ENCODE data around the gene HEXIM1. TPM values are rescaled to one million over a fixed set of nuclear protein-coding genes. Genes with fewer than 3 reads are reported as not detected.

HEXIM1 gene
- total RNA-seq, 1 experiment from 2014 or later = 57.2 TPM

GRCh38 chr17:45156242-45156641 is 8.0 kb downstream of the HEXIM1 start:
- CTCF ChIA-PET = interaction anchor here (1.2 to 1.9 kb wide), 3 partner anchors 17 to 62 kb away, joined by 4 to 10 read pairs (median 4); partner anchors contain the start of gene ACBD4
- Mint-ChIP-seq H3K27ac (ENCODE audit: unreplicated experiment) (no peak overlapping the region), H3K36me3 (ENCODE audit: insufficient read depth, unreplicated experiment) (peaks cover 67% of the 10 kb centered on the region), H3K4me3 (ENCODE audit: low read depth, unreplicated experiment) (no peak overlapping the region), H3K27me3 (ENCODE audit: unreplicated experiment) (no peaks in the 10 kb centered on the region), H3K4me1 (ENCODE audit: low read depth, unreplicated experiment) (peaks cover 44% of the 10 kb centered on the region), H3K9me3 (ENCODE audit: low read depth, unreplicated experiment) (no peaks in the 10 kb centered on the region)
- intact Hi-C loops (cut with micrococcal nuclease; ENCODE audit: unreplicated experiment) = no loop called here
- no peak for DNase-seq
- BruUV-seq (replicated peaks) = no TSS peak
- TF ChIP-seq CTCF (IDR thresholded peaks at IDR 0.05; ENCODE audit: unreplicated experiment) = no peak

GRCh38 chr17:45160447-45161287 is 12.4 kb downstream of the HEXIM1 start:
- Mint-ChIP-seq H3K27me3 (ENCODE audit: unreplicated experiment) (no peaks in the 10 kb centered on the region), H3K4me1 (ENCODE audit: low read depth, unreplicated experiment) (peaks cover 50% of the 10 kb centered on the region), H3K36me3 (ENCODE audit: insufficient read depth, unreplicated experiment) (peaks cover 57% of the 10 kb centered on the region), H3K4me3 (ENCODE audit: low read depth, unreplicated experiment) (peak overlapping the region; percentile 91), H3K9me3 (ENCODE audit: low read depth, unreplicated experiment) (no peaks in the 10 kb centered on the region), H3K27ac (ENCODE audit: unreplicated experiment) (peak overlapping the region; percentile 97)
- intact Hi-C loops (cut with micrococcal nuclease; ENCODE audit: unreplicated experiment) = no loop called here
- TSS peak; percentile 51 for BruUV-seq (replicated peaks)
- peak; percentile 87 for DNase-seq
- CTCF ChIA-PET = interaction anchor here (1.1 to 5.1 kb wide), 9 partner anchors 10 to 37 kb away, joined by 3 to 108 read pairs (median 7); partner anchors contain the start of genes ACBD4 and HEXIM1
- TF ChIP-seq CTCF (IDR thresholded peaks at IDR 0.05; ENCODE audit: unreplicated experiment) = peak; percentile 3

- H3K4me1 Mint-ChIP-seq (ENCODE audit: low read depth, unreplicated experiment) = peaks cover 46% of the 10 kb centered on the region
- CTCF ChIA-PET = interaction anchor here (0.8 to 5.1 kb wide), 9 partner anchors 10 to 36 kb away, joined by 3 to 108 read pairs (median 7); partner anchors contain the start of genes ACBD4 and HEXIM1
Measured at GRCh38 chr17:45161288-45162024, 13.2 kb downstream of the HEXIM1 start, which contains the start of gene HEXIM2. TSS of gene HEXIM2 (plus strand) at chr17:45161875. CDS start at chr17:45162794, 919 bp downstream.

More at GRCh38 chr17:45161288-45162024, 13.2 kb downstream of the HEXIM1 start, which contains the start of gene HEXIM2:
- no TSS peak for BruUV-seq (replicated peaks)
- intact Hi-C loops (cut with micrococcal nuclease; ENCODE audit: unreplicated experiment) = no loop called here
- Mint-ChIP-seq H3K4me3 (ENCODE audit: low read depth, unreplicated experiment) (peak within 1 kb of the TSS; percentile 91), H3K36me3 (ENCODE audit: insufficient read depth, unreplicated experiment) (peaks cover 52% of the 10 kb centered on the region), H3K27ac (ENCODE audit: unreplicated experiment) (peak within 1 kb of the TSS; percentile 97), H3K27me3 (ENCODE audit: unreplicated experiment) (no peaks in the 10 kb centered on the region), H3K9me3 (ENCODE audit: low read depth, unreplicated experiment) (no peaks in the 10 kb centered on the region)
- DNase-seq = peak; percentile 100
- no peak for TF ChIP-seq CTCF (IDR thresholded peaks at IDR 0.05; ENCODE audit: unreplicated experiment)

Data from Calu3 (cell line).